ENCODE measurements around the gene AOX1. TPM values are rescaled to one million over a fixed set of nuclear protein-coding genes. Genes with fewer than 3 reads are reported as not detected.

The AOX1 gene
- total RNA-seq, 1 experiment from 2014 or later = 3.5 TPM

GRCh38 chr2:200665626-200666453 is 80.0 kb downstream of the AOX1 start:
- Histone ChIP-seq H3K56ac (ENCODE audit: insufficient read length, low read depth, low read length) (no peak overlapping the region), H2BK20ac (ENCODE audit: low read depth, low read length, poor library complexity, severe bottlenecking) (no peak overlapping the region), H3K18ac (ENCODE audit: insufficient read length, low read depth, low read length) (no peak overlapping the region), H2AFZ (ENCODE audit: low read length) (no peak overlapping the region), H2BK12ac (ENCODE audit: insufficient read length, low read depth, low read length) (no peak overlapping the region), H3K4ac (ENCODE audit: low read depth, low read length) (no peak overlapping the region), H3K79me2 (ENCODE audit: insufficient read depth, low read length) (no peaks in the 10 kb centered on the region), H4K20me1 (ENCODE audit: control insufficient read depth, insufficient read depth, insufficient read length) (no peaks in the 10 kb centered on the region), H2BK5ac (ENCODE audit: insufficient read length, low read length) (no peak overlapping the region), H4K8ac (replicated peaks; ENCODE audit: insufficient read length, low read depth, low read length) (no peak overlapping the region), H3K27me3 (ENCODE audit: insufficient read depth, low read length) (no peaks in the 10 kb centered on the region), H3K23ac (ENCODE audit: insufficient read length, low read depth, low read length) (no peak overlapping the region), H3K4me2 (ENCODE audit: insufficient read depth, insufficient read length, low read length) (no peak overlapping the region), H2AK5ac (ENCODE audit: insufficient read length, low read length) (no peak overlapping the region), H3K23me2 (ENCODE audit: insufficient read length, low read depth, low read length, poor library complexity, severe bottlenecking) (no peaks in the 10 kb centered on the region), H3K79me1 (ENCODE audit: insufficient read depth, low read depth, low read length, poor library complexity, severe bottlenecking) (no peaks in the 10 kb centered on the region), H3K9me3 (ENCODE audit: control insufficient read depth, low read depth, low read length) (no peaks in the 10 kb centered on the region), H3K27ac (ENCODE audit: insufficient read length, low read depth, low read length) (no peak overlapping the region), H3K14ac (ENCODE audit: insufficient read depth, low read length) (no peak overlapping the region), H4K91ac (ENCODE audit: insufficient read length, low read depth, low read length) (no peak overlapping the region), H4K5ac (ENCODE audit: insufficient read length, low read depth, low read length) (no peak overlapping the region), H2BK120ac (ENCODE audit: low read depth, low read length, poor library complexity, severe bottlenecking) (no peak overlapping the region), H3K9ac (ENCODE audit: extremely low read depth, insufficient read length, low read length) (no peak overlapping the region), H3K4me1 (ENCODE audit: insufficient read depth, low read length) (no peaks in the 10 kb centered on the region), H2BK15ac (ENCODE audit: low read depth, low read length) (no peak overlapping the region), H3T11ph (ENCODE audit: low read length) (no peak overlapping the region)
- no peak overlapping the region for H3K4me3 Mint-ChIP-seq
- TF ChIP-seq, protein P1, sequence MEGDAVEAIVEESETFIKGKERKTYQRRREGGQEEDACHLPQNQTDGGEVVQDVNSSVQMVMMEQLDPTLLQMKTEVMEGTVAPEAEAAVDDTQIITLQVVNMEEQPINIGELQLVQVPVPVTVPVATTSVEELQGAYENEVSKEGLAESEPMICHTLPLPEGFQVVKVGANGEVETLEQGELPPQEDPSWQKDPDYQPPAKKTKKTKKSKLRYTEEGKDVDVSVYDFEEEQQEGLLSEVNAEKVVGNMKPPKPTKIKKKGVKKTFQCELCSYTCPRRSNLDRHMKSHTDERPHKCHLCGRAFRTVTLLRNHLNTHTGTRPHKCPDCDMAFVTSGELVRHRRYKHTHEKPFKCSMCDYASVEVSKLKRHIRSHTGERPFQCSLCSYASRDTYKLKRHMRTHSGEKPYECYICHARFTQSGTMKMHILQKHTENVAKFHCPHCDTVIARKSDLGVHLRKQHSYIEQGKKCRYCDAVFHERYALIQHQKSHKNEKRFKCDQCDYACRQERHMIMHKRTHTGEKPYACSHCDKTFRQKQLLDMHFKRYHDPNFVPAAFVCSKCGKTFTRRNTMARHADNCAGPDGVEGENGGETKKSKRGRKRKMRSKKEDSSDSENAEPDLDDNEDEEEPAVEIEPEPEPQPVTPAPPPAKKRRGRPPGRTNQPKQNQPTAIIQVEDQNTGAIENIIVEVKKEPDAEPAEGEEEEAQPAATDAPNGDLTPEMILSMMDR (conservative IDR thresholded peaks at IDR 0.05) = no peak
- DNase-seq = no peak
- peaks cover 0 to 5% of the 10 kb centered on the region in 2 experiments; a peak in 1 of 4 replicates for H3K4me1 Mint-ChIP-seq
- no peaks in the 10 kb centered on the region for H3K9me3 Mint-ChIP-seq
- no peaks in the 10 kb centered on the region; a peak in 1 of 7 replicates for H3K36me3 Mint-ChIP-seq (ENCODE audit: insufficient read depth in 1 of 3, low read depth in 3 of 3)
- no CpG with 5 or more reads among the region's 2 CpGs for WGBS (ENCODE audit: extremely low coverage, insufficient read length, low lambda C conversion rate)
- peaks cover 2% of the 10 kb centered on the region; the same call in 1 of the 2 replicates for H3K27me3 Mint-ChIP-seq (ENCODE audit: low read depth)
- H3K27ac Mint-ChIP-seq = no peak overlapping the region

Measured in H9 (cell line).